GM19468 (cell line): ENCODE data around the gene SLC11A1.

ENCODE experiments used
- ATAC-seq: cut with Tn5 transposase; IDR thresholded peaks from one replicate; pipeline ENCODE4 v1.9.1; 2021; ENCODE audit warnings: mild to moderate bottlenecking, moderate library complexity, moderate number of reproducible peaks; ENCODE audit not compliant: unreplicated experiment; ENCODE audit errors: extremely low read depth

The SLC11A1 gene, protein sequence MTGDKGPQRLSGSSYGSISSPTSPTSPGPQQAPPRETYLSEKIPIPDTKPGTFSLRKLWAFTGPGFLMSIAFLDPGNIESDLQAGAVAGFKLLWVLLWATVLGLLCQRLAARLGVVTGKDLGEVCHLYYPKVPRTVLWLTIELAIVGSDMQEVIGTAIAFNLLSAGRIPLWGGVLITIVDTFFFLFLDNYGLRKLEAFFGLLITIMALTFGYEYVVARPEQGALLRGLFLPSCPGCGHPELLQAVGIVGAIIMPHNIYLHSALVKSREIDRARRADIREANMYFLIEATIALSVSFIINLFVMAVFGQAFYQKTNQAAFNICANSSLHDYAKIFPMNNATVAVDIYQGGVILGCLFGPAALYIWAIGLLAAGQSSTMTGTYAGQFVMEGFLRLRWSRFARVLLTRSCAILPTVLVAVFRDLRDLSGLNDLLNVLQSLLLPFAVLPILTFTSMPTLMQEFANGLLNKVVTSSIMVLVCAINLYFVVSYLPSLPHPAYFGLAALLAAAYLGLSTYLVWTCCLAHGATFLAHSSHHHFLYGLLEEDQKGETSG

DNA sequence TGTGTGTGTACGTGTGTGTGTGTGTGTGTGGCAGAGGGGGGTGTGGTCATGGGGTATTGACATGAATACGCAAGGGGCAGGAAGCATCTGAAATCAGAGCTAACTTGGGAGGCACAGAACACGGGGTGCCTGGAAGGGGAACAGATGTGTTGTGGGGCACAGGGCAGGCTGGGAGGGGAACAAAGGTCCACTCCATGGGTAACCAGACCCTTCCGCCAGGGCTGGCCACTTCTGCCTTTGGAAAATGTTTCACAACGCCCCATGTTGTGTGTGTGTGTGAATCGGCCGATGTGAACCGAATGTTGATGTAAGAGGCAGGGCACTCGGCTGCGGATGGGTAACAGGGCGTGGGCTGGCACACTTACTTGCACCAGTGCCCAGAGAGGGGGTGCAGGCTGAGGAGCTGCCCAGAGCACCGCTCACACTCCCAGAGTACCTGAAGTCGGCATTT is at the start of gene SLC11A1:
SLC11A1 (plus strand) TSS at position 358 of the 451 bp plus-strand sequence. CDS start 96 bp downstream, outside the sequence.
- ATAC-seq: no peak

DNA sequence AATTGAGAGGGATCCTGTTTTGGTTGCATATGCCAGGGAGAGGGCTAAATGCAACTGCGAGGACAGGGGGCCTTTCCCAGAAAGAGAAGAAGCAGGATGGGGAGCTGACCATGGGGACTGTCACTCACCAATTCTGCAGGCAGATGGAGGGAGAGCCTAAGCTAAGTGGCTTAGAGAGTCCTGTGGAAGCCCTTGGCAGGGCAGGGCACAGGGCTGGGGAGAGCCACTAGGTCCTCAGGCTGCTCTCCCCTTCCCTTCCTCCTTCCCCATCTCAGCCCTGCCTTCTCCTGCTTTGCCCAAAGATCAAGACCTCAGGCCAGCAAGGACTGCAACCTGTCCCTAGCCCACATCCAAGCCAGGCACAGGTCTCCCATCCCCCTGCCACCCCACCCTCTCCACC is 49.8 kb upstream of the SLC11A1 start:
- ATAC-seq: no peak

DNA sequence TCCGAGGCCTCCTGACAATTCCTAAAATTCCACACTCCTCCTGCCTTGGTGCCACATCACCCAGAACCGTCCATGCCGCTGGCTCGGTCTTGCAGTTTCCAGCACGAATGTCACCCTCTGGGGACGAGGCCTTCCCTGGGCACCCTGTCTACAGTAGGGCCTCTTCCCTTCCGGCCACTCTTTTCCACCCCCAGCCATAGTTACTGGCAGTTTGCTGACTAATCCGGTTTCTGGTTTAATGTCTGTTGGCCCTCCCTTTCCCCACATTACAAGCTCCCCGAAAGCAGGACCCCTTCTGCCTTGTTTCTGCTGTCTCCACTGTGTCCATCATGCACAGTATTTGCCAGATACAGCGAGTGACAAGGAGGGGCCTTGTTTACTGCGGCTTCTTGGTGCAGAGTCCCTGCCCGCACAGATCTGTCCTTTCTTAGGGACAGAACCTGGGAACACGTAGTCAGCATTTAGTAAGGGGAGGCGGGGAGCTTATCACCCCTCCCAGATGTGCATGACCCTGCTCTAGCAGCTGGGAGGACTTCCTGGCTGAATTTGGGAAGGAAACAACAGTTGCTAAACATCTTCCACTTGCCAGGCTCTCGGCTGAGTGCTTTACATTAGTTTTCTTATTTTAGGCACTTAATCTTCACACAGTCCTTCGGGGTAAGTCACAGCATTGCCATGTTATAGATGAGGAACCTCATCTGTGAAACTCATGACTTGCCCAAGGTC is 49.0 kb upstream of the SLC11A1 start:
- no peak for ATAC-seq

DNA sequence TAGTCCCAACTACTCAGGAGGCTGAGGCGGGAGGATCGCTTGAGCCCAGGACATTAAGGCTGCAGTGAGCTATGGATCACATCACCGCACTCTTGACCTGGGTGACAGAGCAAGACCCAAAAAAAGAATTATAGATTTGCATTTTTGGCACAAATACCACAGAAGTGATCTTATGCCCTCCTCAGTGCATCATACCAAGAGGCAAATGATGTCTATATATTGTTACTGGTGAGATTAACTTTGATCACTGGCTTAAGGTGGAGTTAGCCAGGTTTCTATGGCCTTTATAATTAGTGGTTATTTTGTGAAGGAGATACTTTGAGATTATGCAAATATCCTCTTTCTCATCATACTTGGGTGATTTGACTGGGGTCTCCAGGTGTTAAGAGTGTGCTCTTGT is 47.5 kb upstream of the SLC11A1 start:
- ATAC-seq: no peak

DNA sequence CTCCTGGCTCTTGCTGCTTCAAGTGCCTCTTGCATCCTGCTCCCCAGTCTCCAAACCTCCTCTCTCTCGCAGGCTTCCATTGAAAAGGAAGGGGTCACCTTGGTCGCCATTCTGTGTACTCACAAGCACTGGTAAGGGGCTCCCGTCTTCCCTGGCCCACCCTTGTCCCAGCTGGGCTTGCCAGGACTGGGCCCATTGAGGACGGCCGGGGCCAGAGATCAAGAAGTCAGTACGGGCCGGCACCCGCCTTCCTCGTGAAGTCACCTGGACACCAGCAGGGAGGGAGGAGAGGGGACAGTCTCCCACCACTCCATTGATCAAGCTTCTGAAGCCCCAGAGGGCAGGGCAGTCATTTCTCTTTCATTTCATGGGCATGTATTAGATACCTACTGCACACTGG is 41.4 kb upstream of the SLC11A1 start:
- ATAC-seq: no peak

DNA sequence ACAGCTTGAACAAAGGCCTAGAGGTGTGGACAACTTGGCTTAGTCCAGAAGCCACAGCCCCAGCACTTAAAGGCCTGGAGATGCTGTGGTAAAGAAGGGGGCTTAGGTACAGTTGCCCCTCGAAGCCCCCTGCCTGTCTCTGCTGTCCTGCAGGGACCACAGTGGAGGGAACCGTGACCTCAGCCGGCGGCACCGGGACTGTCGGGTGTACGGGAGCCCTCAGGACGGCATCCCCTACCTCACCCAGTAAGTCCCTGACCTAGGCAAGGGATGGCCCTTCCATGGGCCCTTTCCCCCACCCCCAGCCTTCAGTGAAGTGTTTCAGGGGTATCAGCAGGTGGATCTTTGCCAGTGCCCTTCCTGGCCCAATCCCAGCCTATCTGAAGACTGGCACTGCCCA is 40.7 kb upstream of the SLC11A1 start:
- ATAC-seq: no peak

DNA sequence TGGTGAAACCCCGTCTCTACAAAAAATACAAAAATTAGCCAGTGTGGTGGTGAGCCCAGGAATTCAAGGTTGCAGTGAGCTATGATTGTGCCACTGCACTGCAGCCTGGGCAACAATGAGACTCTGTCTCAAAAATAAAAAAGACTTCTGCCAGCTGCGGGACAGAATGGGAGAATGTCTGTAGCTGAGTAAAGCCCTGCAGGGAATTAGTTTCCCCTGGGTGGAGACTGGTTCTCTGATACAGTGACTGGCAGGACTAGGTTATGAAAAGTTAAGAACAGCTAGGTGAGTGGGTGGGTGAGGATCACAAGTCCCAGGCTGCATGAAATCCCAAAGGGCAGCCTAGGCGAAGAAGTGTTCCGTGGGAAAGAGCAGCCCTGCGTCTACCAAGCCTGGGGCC is 39.2 kb upstream of the SLC11A1 start:
- no peak for ATAC-seq

DNA sequence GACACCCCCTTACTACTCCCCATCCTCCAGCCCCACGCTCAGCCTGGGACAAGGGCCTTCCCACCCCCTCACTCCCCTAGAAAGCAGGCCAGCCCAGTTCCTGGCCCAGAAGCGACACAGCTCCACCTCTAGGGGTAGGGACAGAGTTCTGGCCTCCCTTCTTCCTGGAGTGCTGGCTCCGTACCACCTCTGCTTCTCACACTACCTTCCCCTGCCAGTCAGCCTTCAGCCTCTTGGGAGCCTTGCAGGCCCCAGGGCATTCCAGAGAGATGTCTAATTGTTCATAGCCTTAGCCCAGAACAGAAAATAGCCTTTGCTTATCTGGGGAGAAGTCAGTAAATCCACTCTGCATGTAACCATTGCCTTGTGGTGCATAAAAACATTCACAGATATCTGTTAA is 38.5 kb upstream of the SLC11A1 start:
- no peak for ATAC-seq

DNA sequence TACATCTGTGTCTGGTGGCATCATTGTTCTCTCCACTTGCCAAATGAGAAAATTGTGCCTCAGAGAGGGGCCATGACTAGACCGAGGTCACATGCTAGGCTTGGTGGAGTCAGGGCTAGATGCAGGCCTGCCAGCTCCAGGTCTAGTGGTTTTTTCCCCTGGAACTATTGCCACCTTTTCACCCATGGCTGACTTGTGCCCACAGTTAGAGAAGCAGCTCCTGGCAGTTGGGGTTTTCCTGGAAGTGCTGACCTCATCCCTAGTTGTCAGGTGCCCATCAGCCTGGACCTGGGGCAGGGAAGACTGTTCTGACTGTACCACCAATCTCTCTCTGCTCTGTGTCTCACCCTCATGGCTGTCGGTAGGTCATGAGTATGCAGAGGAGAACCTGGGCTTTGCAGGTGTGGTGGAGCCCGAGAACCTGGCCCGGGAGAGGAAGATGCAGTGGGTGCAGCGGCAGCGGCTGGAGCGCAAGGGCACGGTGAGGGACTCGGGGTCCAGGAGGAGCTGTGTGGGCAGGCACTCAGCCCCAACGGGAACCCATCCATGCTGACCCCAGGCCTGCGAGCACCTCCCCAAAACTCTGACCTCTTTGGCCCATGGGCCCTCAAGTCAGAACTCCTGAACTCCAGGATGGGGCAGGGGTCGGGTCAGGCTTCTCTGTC is 37.9 kb upstream of the SLC11A1 start:
- no peak for ATAC-seq

DNA sequence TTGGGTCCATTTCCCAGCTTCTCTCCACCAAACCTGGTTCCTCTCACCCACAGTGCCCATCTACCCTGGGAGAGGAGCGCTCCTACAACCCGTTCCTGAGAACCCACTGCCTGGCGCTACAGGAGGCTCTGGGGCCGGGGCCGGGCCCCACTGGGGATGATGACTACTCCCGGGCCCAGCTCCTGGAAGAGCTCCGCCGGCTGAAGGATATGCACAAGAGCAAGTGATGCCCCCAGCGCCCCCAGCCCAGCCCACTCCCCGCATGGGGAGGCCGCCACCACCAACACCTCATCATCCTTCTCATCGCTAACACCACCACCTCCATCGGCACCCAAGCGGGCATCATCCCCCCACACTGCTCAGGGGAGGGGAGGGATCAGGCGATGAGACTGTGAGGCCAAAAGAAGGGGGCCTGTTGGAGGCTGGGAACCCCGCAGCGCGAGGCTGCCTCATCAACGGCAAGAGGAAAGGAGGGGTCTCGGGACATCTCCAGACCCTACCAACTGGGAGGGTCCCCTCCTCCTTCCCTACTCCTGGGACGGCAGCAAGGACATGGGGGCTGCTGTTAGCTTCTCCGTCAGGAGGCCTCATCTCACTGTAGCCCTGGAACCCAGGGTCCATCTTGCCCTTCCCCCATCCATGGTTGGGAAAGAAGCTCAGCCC is 37.2 kb upstream of the SLC11A1 start:
- no peak for ATAC-seq

DNA sequence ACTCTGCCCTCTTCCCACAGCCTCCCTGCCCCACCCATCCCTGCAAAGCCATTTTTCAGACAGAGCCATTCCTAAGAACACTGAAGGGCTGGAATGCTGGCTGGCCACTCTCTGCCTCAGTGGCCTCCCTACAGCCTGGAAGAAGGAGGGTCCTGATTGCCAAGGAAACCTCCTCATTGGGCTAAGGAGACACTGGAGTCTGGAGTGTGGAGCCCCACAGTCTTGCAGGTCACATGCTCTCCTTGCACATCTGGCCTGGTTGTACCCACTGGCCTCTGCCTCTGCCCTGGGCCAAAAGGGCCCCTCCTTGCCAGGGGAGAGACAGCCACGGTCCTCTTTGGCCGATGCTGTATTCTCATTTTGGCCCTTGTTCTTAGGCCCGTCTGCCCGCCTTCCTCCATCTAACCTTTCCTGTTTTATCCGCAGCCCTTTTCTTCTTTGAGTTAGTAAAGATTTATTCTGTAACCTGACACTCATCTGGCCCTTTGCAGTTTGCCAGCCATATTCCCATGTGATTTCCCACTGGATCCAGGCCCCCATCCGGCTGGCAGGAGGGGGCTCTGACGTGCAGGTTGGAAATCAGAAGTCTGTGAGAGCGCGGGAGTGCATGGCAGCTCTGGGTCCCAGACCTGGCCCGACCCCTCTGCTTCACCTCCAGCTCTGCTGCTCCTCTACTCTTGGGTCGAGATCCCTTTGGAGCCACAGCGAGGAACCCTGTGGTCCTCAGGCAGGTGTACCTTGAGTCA is 36.4 kb upstream of the SLC11A1 start:
- no peak for ATAC-seq

DNA sequence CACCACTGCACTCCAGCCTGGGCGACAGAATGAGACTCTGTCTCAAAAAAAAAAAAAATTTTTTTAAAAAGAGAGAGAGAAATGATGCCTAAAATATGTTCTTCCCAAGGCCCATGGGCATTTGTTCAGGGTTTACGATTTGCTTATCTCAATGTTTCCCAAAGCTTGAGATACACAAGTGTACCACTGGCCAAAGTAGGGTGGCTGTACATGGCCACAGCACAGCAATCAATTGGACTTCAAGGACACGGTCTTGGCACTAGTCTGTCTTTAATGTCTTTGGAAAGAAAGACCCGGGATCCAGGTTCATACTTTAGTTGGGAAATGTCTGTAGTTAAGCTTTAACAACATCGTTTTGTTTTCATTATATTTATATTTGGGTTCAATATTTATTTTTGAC is 34.9 kb upstream of the SLC11A1 start:
- ATAC-seq: no peak

DNA sequence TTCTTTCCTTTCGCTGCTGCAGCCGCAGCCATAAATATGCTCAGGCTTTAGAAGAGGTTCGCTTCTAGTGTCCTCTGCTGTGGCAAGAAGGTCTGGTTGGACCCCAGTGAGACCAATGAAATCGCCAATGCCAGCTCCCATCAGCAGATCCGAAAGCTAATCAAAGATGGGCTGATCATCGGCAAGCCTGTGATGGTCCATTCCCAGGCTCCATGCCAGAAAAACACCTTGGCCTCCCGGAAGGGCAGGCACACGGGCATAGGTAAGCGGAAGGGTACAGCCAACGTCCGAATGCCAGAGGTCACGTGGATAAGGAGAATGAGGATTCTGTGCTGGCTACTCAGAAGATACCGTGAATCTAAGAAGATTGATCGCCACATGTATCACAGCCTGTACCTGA is 28.0 kb upstream of the SLC11A1 start:
- ATAC-seq: no peak

DNA sequence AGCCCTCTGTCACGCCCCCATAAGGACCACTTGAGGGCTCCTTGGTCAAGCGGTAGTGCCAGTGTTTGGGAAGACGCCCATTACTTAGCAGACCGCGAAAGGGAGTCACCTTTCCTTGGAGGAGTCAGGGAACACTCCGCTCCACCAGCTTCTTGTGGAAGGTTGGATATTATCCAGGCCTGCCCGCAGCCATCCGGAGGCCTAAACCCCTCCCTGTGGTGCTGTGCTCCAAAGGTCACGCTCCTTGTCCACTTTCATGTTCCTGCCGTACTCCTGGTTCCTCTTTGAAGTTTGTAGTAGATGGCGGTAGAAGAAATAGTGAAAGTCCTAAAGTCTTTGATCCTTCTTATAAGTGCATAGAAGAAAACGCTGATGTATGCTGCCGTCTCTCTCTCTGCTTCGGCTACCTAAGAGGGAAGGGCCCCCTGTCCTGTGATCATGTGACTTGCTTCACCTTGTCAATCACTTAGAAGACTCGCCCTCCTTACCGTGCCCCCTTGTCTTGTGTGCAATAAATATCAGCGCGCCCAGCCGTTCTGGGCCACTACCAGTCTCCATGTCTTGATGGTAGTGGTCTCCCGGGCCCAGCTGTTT is 27.1 kb upstream of the SLC11A1 start:
- no peak for ATAC-seq

DNA sequence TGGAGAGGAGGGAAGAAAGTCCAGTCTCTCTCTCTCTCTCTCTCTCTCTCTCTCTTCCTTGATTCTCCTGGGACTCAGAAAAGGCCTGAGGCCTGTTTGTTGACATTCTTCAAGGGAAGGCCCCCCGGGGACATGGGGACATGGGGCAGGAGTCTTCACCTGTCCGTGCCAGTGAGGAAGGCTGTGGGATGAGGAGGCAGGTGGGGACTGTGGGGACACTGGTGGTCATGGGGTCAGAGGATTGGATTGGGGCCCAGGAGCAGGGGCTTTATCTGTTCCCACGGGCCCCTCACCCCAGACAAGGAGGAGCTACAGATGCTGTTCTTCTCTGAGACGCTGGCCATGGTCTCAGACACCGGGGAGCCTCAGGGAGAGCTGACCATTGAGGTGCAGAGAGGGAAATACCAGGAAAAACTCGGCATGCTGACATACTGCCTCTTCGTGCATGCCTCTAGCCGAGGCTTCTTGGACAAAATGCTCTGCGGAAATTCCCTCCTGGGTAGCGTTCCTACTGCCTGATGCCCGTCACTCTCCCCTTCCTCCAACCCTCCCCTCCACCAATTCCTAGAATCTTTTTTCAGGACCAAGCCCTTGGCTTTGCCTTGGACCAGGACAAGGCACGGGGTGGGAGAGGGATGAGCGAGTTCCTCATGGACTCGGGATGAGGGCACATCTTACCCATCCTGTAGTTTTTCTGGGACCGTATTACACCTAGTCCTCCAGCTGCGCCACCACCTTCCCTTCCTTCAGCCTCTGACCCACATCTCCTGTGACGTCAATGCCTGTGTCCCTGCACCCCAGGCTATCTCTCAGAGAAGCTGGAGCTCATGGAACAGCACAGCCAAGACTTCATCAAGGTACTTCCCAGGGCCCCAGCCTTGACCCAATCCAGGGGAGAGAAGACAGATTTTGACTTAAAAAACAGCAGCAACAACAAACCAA is 24.6 kb upstream of the SLC11A1 start:
- ATAC-seq: no peak

DNA sequence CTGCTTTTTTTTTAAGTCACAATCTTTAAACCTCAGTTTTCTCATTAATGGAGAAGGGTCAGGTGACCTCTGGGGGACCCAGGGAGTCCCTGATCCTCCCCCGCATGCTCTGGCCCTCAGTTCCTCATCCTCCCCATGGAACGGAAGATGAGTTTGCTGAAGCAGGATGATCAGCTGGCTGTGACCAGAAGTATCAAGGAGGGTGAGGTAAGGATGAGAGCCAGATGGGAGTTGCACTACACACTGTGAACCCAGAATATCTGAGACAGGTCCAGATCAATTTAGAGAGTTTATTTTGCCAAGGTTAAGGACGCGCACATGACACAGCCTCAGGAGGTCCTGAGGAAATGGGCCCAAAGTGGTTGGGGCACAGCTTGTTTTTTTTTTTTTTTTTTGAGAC is 21.6 kb upstream of the SLC11A1 start:
- no peak for ATAC-seq

DNA sequence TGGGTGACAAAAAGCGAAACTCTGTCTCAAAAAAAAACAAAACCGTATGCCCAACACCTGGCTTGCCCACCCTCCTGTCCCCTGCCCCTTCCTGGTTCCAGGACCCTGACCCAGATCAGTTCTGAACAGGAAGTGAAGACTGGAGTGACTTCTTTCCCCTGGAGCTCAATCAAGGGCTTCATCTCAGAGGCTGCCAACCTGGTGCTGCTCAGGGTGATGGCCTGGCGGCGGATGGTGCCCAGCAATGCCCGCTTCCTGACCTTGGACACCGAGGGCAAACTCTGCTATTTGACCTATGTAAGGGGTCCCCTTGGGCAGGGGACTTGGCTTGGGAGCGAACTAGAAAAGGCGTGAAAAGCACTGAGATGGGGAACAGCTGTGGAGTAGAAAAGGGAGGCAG is 19.5 kb upstream of the SLC11A1 start:
- no peak for ATAC-seq

DNA sequence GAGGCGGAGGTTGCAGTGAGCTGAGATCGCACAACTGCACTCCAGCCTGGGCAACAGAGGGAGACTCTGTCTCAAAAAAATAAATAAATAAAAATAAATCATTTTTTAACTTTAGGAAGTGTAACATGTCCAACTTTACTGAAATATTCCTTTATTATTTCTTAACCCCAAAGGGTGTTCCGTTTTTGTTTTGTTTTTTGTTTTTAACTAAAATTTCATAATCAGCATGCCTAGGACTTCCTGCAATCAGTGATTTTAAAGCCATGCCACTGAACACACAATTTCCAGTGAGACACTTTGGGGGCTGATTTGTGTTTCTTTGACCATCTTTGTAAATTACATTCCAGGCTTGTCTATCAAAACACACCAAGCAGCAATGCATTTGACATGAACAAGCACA is 18.3 kb upstream of the SLC11A1 start:
- no peak for ATAC-seq
